HL-60/S4 treated with retinoic acid at 250 ng/mL for 4 days and 3 days (cell line): ENCODE measurements around the gene HNRNPAB.

Experiments used
- in situ Hi-C: fragments of 300-500 bp; cut with MboI; formaldehyde crosslinking; loops from 2 replicates; pipeline ENCODE4 v1.7.0; 2022; ENCODE audit warnings: low sequenced_read_pairs

HNRNPAB gene

GRCh38 chr5:178211095-178212048 lies 7.0 kb downstream of the HNRNPAB start:
- in situ Hi-C loops, result no loop called here

- in situ Hi-C loops, result no loop called here
Observed at GRCh38 chr5:178212241-178213002, 8.1 kb downstream of the HNRNPAB start.

GRCh38 chr5:178213003-178213461 lies 8.7 kb downstream of the HNRNPAB start:
- in situ Hi-C loops, result no loop called here

- in situ Hi-C loops, result no loop called here
Observed at GRCh38 chr5:178213748-178214151, 9.4 kb downstream of the HNRNPAB start.

- in situ Hi-C loops, result no loop called here
Observed at GRCh38 chr5:178214160-178214803, 9.9 kb downstream of the HNRNPAB start.

GRCh38 chr5:178215280-178216002 lies 11.1 kb downstream of the HNRNPAB start:
- in situ Hi-C loops, result no loop called here

GRCh38 chr5:178216088-178216534 lies 11.8 kb downstream of the HNRNPAB start:
- in situ Hi-C loops, result no loop called here

- in situ Hi-C loops, result no loop called here
Observed at GRCh38 chr5:178216779-178217178, 12.4 kb downstream of the HNRNPAB start.

GRCh38 chr5:178218237-178218776 lies 14.0 kb downstream of the HNRNPAB start:
- in situ Hi-C loops, result no loop called here

GRCh38 chr5:178218827-178219226 lies 14.5 kb downstream of the HNRNPAB start:
- in situ Hi-C loops, result no loop called here

- in situ Hi-C loops, result no loop called here
Observed at GRCh38 chr5:178221282-178221681, 16.9 kb downstream of the HNRNPAB start.

GRCh38 chr5:178221853-178222252 lies 17.5 kb downstream of the HNRNPAB start:
- in situ Hi-C loops, result no loop called here

- in situ Hi-C loops, result no loop called here
Observed at GRCh38 chr5:178222292-178222691, 18.0 kb downstream of the HNRNPAB start.

GRCh38 chr5:178223196-178223773 lies 19.0 kb downstream of the HNRNPAB start:
- in situ Hi-C loops, result no loop called here

- in situ Hi-C loops, result no loop called here
Observed at GRCh38 chr5:178223828-178224335, 19.5 kb downstream of the HNRNPAB start.

GRCh38 chr5:178224403-178224802 lies 20.1 kb downstream of the HNRNPAB start:
- in situ Hi-C loops, result no loop called here

- in situ Hi-C loops, result loop anchor here (25.0 kb wide), 1 partner anchor 1262 kb away; no protein-coding TSS in a partner anchor
Observed at GRCh38 chr5:178225174-178225573, 20.8 kb downstream of the HNRNPAB start.

GRCh38 chr5:178227138-178227659 lies 22.9 kb downstream of the HNRNPAB start:
- in situ Hi-C loops, result loop anchor here (25.0 kb wide), 1 partner anchor 1260 kb away; no protein-coding TSS in a partner anchor

GRCh38 chr5:178227929-178228328 lies 23.6 kb downstream of the HNRNPAB start:
- in situ Hi-C loops, result loop anchor here (25.0 kb wide), 1 partner anchor 1259 kb away; no protein-coding TSS in a partner anchor
